Muscle layer of duodenum (tissue), 2 donors: Measurements from ENCODE around the gene CDH13.
"Not testable (repeated sequence)": the region's sequence is repeated elsewhere in the genome, so short reads cannot be mapped to it uniquely, and the experiment has no call there.

Experiments
- H3K27ac ChIP-seq: one replicate; pipeline ENCODE4 v1.7.0; 2013; ENCODE audit warnings: mild to moderate bottlenecking, low read length
- H3K27me3 ChIP-seq: one replicate; pipeline ENCODE4 v1.7.0; 2013; ENCODE audit warnings: low read depth, mild to moderate bottlenecking, control low read depth, low read length
- H3K36me3 ChIP-seq, 2 donors: one replicate each; pipeline ENCODE4 v1.7.0; 2013; ENCODE audit warnings: low read length in 2 of 2, control low read depth in 1 of 2, mild to moderate bottlenecking in 1 of 2; ENCODE audit not compliant: insufficient read depth in 2 of 2, control insufficient read depth in 1 of 2
- H3K4me1 ChIP-seq, 2 donors: one replicate each; pipeline ENCODE4 v1.7.0; 2013; ENCODE audit warnings: low read length in 2 of 2, mild to moderate bottlenecking in 2 of 2, control low read depth in 1 of 2, moderate library complexity in 1 of 2; ENCODE audit not compliant: insufficient read depth in 2 of 2, control insufficient read depth in 1 of 2
- H3K4me3 ChIP-seq, 2 donors: one replicate each; pipeline ENCODE4 v1.7.0; 2013; ENCODE audit warnings: low read length in 2 of 2, low read depth in 1 of 2, mild to moderate bottlenecking in 1 of 2
- H3K9me3 ChIP-seq, 2 donors: one replicate each; pipeline ENCODE4 v1.7.0; 2013; ENCODE audit warnings: low read length in 2 of 2, control low read depth in 1 of 2, mild to moderate bottlenecking in 1 of 2; ENCODE audit not compliant: control insufficient read depth in 1 of 2
- donor health status: healthy.

The CDH13 gene

GRCh38 chr16:82899006-82899405 is 272.2 kb downstream of the CDH13 start:
- Histone ChIP-seq H3K27ac (no peak overlapping the region), H3K9me3 (no peaks in the 10 kb centered on the region), H3K27me3 (no peaks in the 10 kb centered on the region), H3K4me1 (peaks cover 0 to 8% of the 10 kb centered on the region in 2 donors), H3K4me3 (no peak overlapping the region), H3K36me3 (no peaks in the 10 kb centered on the region)

DNA sequence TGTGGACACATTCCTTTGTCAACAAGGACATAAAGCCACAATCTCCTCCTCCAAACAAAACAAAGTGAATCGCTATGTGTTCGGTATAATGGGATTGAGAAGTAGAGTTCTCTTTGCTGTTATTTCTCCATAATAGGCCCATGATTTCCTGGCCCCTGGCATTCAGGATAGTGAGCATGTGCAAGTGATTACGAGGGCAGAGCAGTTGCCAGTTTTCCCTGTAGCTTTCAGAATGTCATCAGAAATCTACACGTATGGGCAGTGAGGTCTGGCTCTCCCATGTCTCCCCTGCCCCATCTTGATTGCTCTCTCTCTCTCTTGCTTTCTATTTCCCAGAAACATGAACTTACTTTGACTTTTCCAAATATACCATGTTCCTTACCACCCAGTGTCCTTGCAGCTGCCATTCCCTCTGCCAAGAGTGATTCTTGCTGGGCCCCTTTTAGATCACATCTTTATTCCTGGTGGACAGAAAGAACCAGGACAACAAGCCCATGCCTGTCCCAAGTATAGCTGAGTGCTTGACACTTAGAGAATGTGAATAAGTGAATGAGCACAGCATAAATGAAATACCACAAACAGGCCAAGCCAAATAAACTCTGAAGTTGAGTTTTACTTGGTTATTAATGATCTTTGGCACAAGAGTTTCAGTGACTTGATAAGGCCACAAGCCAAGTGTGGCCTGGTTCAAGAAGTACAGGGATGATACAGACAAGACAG is 273.1 kb downstream of the CDH13 start:
- Histone ChIP-seq H3K9me3 (no peaks in the 10 kb centered on the region), H3K36me3 (no peaks in the 10 kb centered on the region), H3K4me3 (no peak overlapping the region), H3K27ac (no peak overlapping the region), H3K4me1 (peaks cover 0 to 8% of the 10 kb centered on the region in 2 donors), H3K27me3 (no peaks in the 10 kb centered on the region)

- no peak overlapping the region for H3K4me3 ChIP-seq
- H3K9me3 ChIP-seq: no peaks in the 10 kb centered on the region
- H3K27me3 ChIP-seq: no peaks in the 10 kb centered on the region
- H3K27ac ChIP-seq: no peak overlapping the region
- no peaks in the 10 kb centered on the region for H3K36me3 ChIP-seq
- H3K4me1 ChIP-seq: peaks cover 0 to 8% of the 10 kb centered on the region in 2 donors
These were observed 273.8 kb downstream of the CDH13 start for GRCh38 chr16:82900559-82900958.

DNA sequence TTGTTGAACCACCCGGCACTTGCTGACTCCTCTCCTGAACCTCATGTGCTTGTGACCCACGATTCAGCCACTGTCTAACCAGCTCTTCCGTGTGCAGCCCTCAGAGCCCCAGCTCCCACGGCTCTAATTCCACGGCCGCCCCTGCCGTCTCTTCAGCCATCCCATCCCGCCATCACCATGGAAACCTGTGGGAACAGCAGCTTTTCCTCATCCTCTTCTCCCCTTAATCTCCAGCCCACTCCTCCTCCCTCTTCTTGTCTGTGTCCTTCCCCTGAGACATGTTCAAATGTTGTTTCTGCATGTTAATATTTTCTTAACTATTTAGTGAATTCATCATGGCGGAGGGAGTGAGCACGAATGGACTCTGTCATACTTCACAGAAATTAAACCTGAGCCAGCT is 285.2 kb downstream of the CDH13 start:
- Histone ChIP-seq H3K36me3 (no peaks in the 10 kb centered on the region), H3K4me1 (no peaks in the 10 kb centered on the region)

GRCh38 chr16:82915139-82915824 is 288.5 kb downstream of the CDH13 start:
- H3K36me3 ChIP-seq: no peaks in the 10 kb centered on the region
- no peak overlapping the region for H3K4me3 ChIP-seq
- H3K27ac ChIP-seq: no peak overlapping the region

More for the DNA sequence above, 285.2 kb downstream of the CDH13 start:
- H3K27me3 ChIP-seq: no peaks in the 10 kb centered on the region
- no peak overlapping the region for H3K4me3 ChIP-seq
- H3K9me3 ChIP-seq: no peaks in the 10 kb centered on the region
- no peak overlapping the region for H3K27ac ChIP-seq

GRCh38 chr16:82917886-82918595 is 291.3 kb downstream of the CDH13 start:
- H3K4me1 ChIP-seq: no peaks in the 10 kb centered on the region
- no peak overlapping the region for H3K27ac ChIP-seq
- H3K4me3 ChIP-seq: no peak overlapping the region
- no peaks in the 10 kb centered on the region for H3K9me3 ChIP-seq
- H3K27me3 ChIP-seq: no peaks in the 10 kb centered on the region
- no peaks in the 10 kb centered on the region for H3K36me3 ChIP-seq

More at GRCh38 chr16:82915139-82915824, 288.5 kb downstream of the CDH13 start:
- Histone ChIP-seq H3K9me3 (no peaks in the 10 kb centered on the region), H3K27me3 (no peaks in the 10 kb centered on the region), H3K4me1 (no peaks in the 10 kb centered on the region)

DNA sequence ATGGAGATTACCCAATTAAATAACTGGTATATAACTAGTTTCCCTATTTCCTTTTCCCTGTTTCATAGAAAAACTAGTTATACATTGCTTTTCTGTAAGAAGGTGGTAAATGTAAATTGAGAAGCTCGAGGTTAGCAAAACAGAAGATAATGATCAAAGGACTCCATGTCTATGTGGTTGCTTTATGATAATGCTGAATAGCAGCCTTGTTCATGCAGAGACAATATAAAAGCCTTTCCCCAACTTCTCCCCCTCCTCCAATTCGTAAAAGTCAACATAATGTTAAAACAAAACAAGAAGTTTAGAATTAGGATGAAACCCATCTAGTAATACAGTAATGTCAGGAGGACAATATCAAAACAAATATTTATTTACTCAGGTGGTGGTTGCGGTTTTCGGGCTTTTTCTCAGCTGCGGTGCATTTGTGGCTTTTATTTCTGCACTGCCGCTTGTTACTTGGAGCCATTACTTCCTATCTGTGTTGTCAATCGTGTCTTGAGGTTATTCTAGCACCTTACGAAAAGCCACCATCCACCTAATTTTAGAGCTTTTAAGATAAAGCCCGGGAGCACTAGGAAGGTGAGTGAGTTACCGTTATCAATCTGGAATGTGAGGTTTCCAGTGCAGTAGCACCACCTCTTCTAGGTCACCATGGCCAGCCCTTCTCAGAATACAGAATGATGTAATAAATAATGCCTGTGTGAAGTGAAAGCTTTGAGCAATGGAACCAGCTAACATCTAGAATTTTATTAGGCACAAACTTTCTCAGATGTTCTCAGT is 297.5 kb downstream of the CDH13 start:
- Histone ChIP-seq H3K9me3 (peaks cover 0 to 4% of the 10 kb centered on the region in 2 donors), H3K4me1 (no peaks in the 10 kb centered on the region), H3K27me3 (no peaks in the 10 kb centered on the region), H3K36me3 (no peaks in the 10 kb centered on the region), H3K4me3 (no peak overlapping the region), H3K27ac (no peak overlapping the region)

DNA sequence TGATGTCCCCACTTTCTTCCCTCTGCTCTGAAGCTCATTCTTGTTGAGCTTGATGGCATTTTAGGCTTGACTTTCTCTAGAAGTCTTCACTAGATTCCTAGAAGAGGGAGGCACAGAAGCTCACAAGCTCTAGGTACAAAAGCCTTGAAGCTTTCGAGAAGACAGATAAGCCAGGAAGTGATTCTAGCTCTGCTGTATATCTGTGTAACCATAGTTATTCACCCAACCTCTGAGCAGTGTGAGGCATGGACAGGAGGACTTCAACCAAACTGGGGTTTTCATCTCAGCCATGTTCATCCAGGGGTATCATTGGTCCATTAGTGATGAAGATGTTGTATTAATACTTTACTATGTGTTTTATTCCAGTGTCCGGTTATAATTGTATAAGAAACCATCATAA is 299.7 kb downstream of the CDH13 start:
- no peaks in the 10 kb centered on the region for H3K27me3 ChIP-seq
- no peaks in the 10 kb centered on the region for H3K4me1 ChIP-seq
- H3K36me3 ChIP-seq: no peaks in the 10 kb centered on the region
- H3K27ac ChIP-seq: no peak overlapping the region
- no peak overlapping the region for H3K4me3 ChIP-seq
- H3K9me3 ChIP-seq: peaks cover 0 to 4% of the 10 kb centered on the region in 2 donors

- not testable (repeated sequence) for H3K36me3 ChIP-seq, H3K9me3 ChIP-seq, H3K27ac ChIP-seq, H3K4me3 ChIP-seq, H3K27me3 ChIP-seq, H3K4me1 ChIP-seq
These were observed 307.2 kb downstream of the CDH13 start for GRCh38 chr16:82933933-82934332.

GRCh38 chr16:82935766-82936165 is 309.0 kb downstream of the CDH13 start:
- H3K27me3 ChIP-seq: no peaks in the 10 kb centered on the region

More at GRCh38 chr16:82935766-82936165, 309.0 kb downstream of the CDH13 start:
- Histone ChIP-seq H3K4me3 (no peak overlapping the region), H3K4me1 (no peaks in the 10 kb centered on the region), H3K9me3 (peaks cover 0 to 8% of the 10 kb centered on the region in 2 donors), H3K36me3 (no peaks in the 10 kb centered on the region), H3K27ac (no peak overlapping the region)
